ENCODE measurements around the gene SKAP1.
"Not testable (repeated sequence)": the region's sequence is repeated elsewhere in the genome, so short reads cannot be mapped to it uniquely, and the experiment has no call there.

The SKAP1 gene

GRCh38 chr17:48225725-48226567 is 204.1 kb downstream of the SKAP1 start:
- no peak for DNase-seq (ENCODE audit: extremely low read depth in 1 of 2, low read depth in 1 of 2)

- no peak for DNase-seq (ENCODE audit: extremely low read depth in 1 of 2, low read depth in 1 of 2)
Observed at GRCh38 chr17:48223945-48224344, 206.1 kb downstream of the SKAP1 start.

GRCh38 chr17:48219617-48220016 is 210.4 kb downstream of the SKAP1 start:
- DNase-seq (ENCODE audit: extremely low read depth in 1 of 2, low read depth in 1 of 2), result no peak

- no peak for DNase-seq (ENCODE audit: extremely low read depth in 1 of 2, low read depth in 1 of 2)
Observed at GRCh38 chr17:48215583-48216139, 214.4 kb downstream of the SKAP1 start.

GRCh38 chr17:48213797-48214196 is 216.2 kb downstream of the SKAP1 start:
- no peak for DNase-seq (ENCODE audit: extremely low read depth in 1 of 2, low read depth in 1 of 2)

GRCh38 chr17:48211787-48212186 is 218.2 kb downstream of the SKAP1 start:
- no peak for DNase-seq (ENCODE audit: extremely low read depth in 1 of 2, low read depth in 1 of 2)

- no peak for DNase-seq (ENCODE audit: extremely low read depth in 1 of 2, low read depth in 1 of 2)
Observed at GRCh38 chr17:48211011-48211410, 219.0 kb downstream of the SKAP1 start.

- DNase-seq (ENCODE audit: extremely low read depth in 1 of 2, low read depth in 1 of 2), result no peak
Observed at GRCh38 chr17:48209973-48210372, 220.0 kb downstream of the SKAP1 start.

- DNase-seq (ENCODE audit: extremely low read depth in 1 of 2, low read depth in 1 of 2), result no peak
Observed at GRCh38 chr17:48207776-48208544, 222.1 kb downstream of the SKAP1 start.

- DNase-seq (ENCODE audit: extremely low read depth in 1 of 2, low read depth in 1 of 2), result not testable (repeated sequence)
Observed at GRCh38 chr17:48207036-48207435, 223.0 kb downstream of the SKAP1 start.

GRCh38 chr17:48202959-48203358 is 227.1 kb downstream of the SKAP1 start:
- DNase-seq (ENCODE audit: extremely low read depth in 1 of 2, low read depth in 1 of 2), result no peak

- no peak for DNase-seq (ENCODE audit: extremely low read depth in 1 of 2, low read depth in 1 of 2)
Observed at GRCh38 chr17:48198950-48199541, 231.0 kb downstream of the SKAP1 start.

GRCh38 chr17:48195910-48196309 is 234.1 kb downstream of the SKAP1 start:
- no peak for DNase-seq (ENCODE audit: extremely low read depth in 1 of 2, low read depth in 1 of 2)

GRCh38 chr17:48194097-48194550 is 235.9 kb downstream of the SKAP1 start:
- no peak for DNase-seq (ENCODE audit: extremely low read depth in 1 of 2, low read depth in 1 of 2)

GRCh38 chr17:48192321-48192731 is 237.7 kb downstream of the SKAP1 start:
- no peak for DNase-seq (ENCODE audit: extremely low read depth in 1 of 2, low read depth in 1 of 2)

GRCh38 chr17:48191362-48191761 is 238.7 kb downstream of the SKAP1 start:
- no peak for DNase-seq (ENCODE audit: extremely low read depth in 1 of 2, low read depth in 1 of 2)

GRCh38 chr17:48190871-48191270 is 239.1 kb downstream of the SKAP1 start:
- no peak for DNase-seq (ENCODE audit: extremely low read depth in 1 of 2, low read depth in 1 of 2)

GRCh38 chr17:48187872-48188608 is 242.0 kb downstream of the SKAP1 start:
- DNase-seq (ENCODE audit: extremely low read depth in 1 of 2, low read depth in 1 of 2), result no peak

- not testable (repeated sequence) for DNase-seq (ENCODE audit: extremely low read depth in 1 of 2, low read depth in 1 of 2)
Observed at GRCh38 chr17:48186317-48186716, 243.7 kb downstream of the SKAP1 start.

- DNase-seq (ENCODE audit: extremely low read depth in 1 of 2, low read depth in 1 of 2), result no peak
Observed at GRCh38 chr17:48184721-48185120, 245.3 kb downstream of the SKAP1 start.

GRCh38 chr17:48181653-48182052 is 248.4 kb downstream of the SKAP1 start:
- DNase-seq (ENCODE audit: extremely low read depth in 1 of 2, low read depth in 1 of 2), result no peak
